GM12878 (cell line): ENCODE results near the gene SSBP3. TPM values are rescaled to one million over a fixed set of nuclear protein-coding genes. Genes with fewer than 3 reads are reported as not detected.

Experiments
- ATAC-seq: fragments of 200-7000 bp; cut with Tn5 transposase; 3 replicates; pipeline ENCODE4 v1.9.1; 2020; ENCODE audit warnings: mild to moderate bottlenecking, moderate library complexity
- BruUV-seq: library from RNA; stranded (reverse); fragments of 400-500 nt; replicated peaks from 2 replicates; lab custom pipeline; 2021; lab: Mats Ljungman, UMichigan
- CTCF ChIA-PET: fragments of 300-600 bp; sonication (Branson Sonifier 250); formaldehyde crosslinking; extraction: SDS; loops from one replicate; lab custom pipeline; 2021; ENCODE audit warnings: inconsistent platforms; lab: Yijun Ruan, JAX
- POLR2A ChIA-PET: fragments of 350-600 bp; formaldehyde crosslinking; extraction: SDS; loops from one replicate; lab custom pipeline; 2021; ENCODE audit warnings: inconsistent platforms; lab: Charles Lee
- RAD21 ChIA-PET: fragments of 300-600 bp; sonication (Branson Sonifier 250); formaldehyde crosslinking; loops from one replicate; lab custom pipeline; 2023; ENCODE audit warnings: antibody characterized with exemption; ENCODE audit not compliant: unreplicated experiment; lab: Charles Lee
- SMC1A ChIA-PET: fragments of 300-600 bp; sonication (Branson Sonifier 250); formaldehyde crosslinking; loops from one replicate; lab custom pipeline; 2023; ENCODE audit not compliant: unreplicated experiment, uncharacterized antibody; lab: Charles Lee
- DNase-seq: peaks from one replicate; pipeline ENCODE4 v3.0.0-alpha.2; 2011; ENCODE audit warnings: low read depth, low spot score
- FAIRE-seq: peaks from 3 replicates; lab custom pipeline; 2011; peaks lifted over from hg19 to GRCh38; lab: Jason Lieb, UNC
- H2AFZ ChIP-seq: 2 replicates; pipeline ENCODE4 v1.6.0; 2011; ENCODE audit warnings: low read depth, low read length, control low read depth; ENCODE audit not compliant: control insufficient read depth
- H3K27ac ChIP-seq: 2 replicates; pipeline ENCODE4 v1.5.1; 2011; ENCODE audit warnings: control low read depth; ENCODE audit not compliant: control insufficient read depth, insufficient read depth
- H3K27me3 ChIP-seq, 2 experiments: replicated peaks in 1 of 2; 2 replicates each; pipeline versions ENCODE4 v1.6.0 to v1.6.1; 2011; ENCODE audit warnings: low read length in 1 of 2; ENCODE audit not compliant: control insufficient read depth in 2 of 2, insufficient read depth in 2 of 2
- H3K36me3 ChIP-seq, 2 experiments: 2 replicates each; pipeline ENCODE4 v1.5.1; 2011; ENCODE audit warnings: low read length in 1 of 2; ENCODE audit not compliant: control insufficient read depth in 2 of 2, insufficient read depth in 2 of 2
- H3K4me1 ChIP-seq: 2 replicates; pipeline ENCODE4 v1.6.1; 2011; ENCODE audit warnings: mild to moderate bottlenecking, low read length, moderate library complexity, mixed read lengths; ENCODE audit not compliant: control insufficient read depth, insufficient read depth
- H3K4me2 ChIP-seq: 2 replicates; pipeline ENCODE4 v1.6.0; 2011; ENCODE audit warnings: control low read depth; ENCODE audit not compliant: control insufficient read depth, insufficient read depth
- H3K4me3 ChIP-seq: fragments of 200-600 bp; sonication (generic); 2 replicates; pipeline ENCODE4 v1.5.1; 2016
- H3K79me2 ChIP-seq: 2 replicates; pipeline ENCODE4 v1.6.0; 2011; ENCODE audit warnings: low read length; ENCODE audit not compliant: control insufficient read depth, insufficient read depth
- H3K9ac ChIP-seq: 2 replicates; pipeline ENCODE4 v1.8.0; 2011; ENCODE audit warnings: low read length, control low read depth, mixed read lengths; ENCODE audit not compliant: control insufficient read depth, insufficient read depth
- H3K9me3 ChIP-seq: replicated peaks from 3 replicates; pipeline ENCODE4 v1.5.1; 2011; ENCODE audit warnings: mild to moderate bottlenecking, low read length; ENCODE audit not compliant: control insufficient read depth, insufficient read depth
- H4K20me1 ChIP-seq: 2 replicates; pipeline ENCODE4 v1.6.0; 2011; ENCODE audit not compliant: control insufficient read depth, insufficient read depth
- BACH1 ChIP-seq: fragments of 450-650 bp; IDR thresholded peaks from 2 replicates; pipeline ENCODE4 v1.6.1; 2017; ENCODE audit warnings: mild to moderate bottlenecking, borderline replicate concordance
- HDAC6 ChIP-seq: fragments of 200-600 bp; sonication (generic); IDR thresholded peaks from one replicate; pipeline ENCODE4 v1.8.0; 2017; ENCODE audit warnings: antibody characterized with exemption; ENCODE audit not compliant: unreplicated experiment
- HDGF ChIP-seq: fragments of 450-650 bp; IDR thresholded peaks from 2 replicates; pipeline ENCODE4 v1.6.1; 2016; ENCODE audit warnings: antibody characterized with exemption
- IKZF2 ChIP-seq, 2 experiments: fragments of 450-650 bp; IDR thresholded peaks; 2 replicates each; pipeline ENCODE4 v1.6.1; 2017; ENCODE audit warnings: mild to moderate bottlenecking in 2 of 2, moderate library complexity in 2 of 2
- LARP7 ChIP-seq: fragments of 450-650 bp; IDR thresholded peaks from 2 replicates; pipeline ENCODE4 v1.6.1; 2017; ENCODE audit warnings: mild to moderate bottlenecking
- NR2F1 ChIP-seq: fragments of 450-650 bp; conservative IDR thresholded peaks from 2 replicates; pipeline ENCODE4 v1.6.1; 2017; ENCODE audit warnings: mild to moderate bottlenecking
- PKNOX1 ChIP-seq: fragments of 450-650 bp; IDR thresholded peaks from 2 replicates; pipeline ENCODE4 v1.6.1; 2016; ENCODE audit warnings: mild to moderate bottlenecking
- RAD51 ChIP-seq: fragments of 450-650 bp; IDR thresholded peaks from 2 replicates; pipeline ENCODE4 v1.6.1; 2016; ENCODE audit warnings: moderate library complexity, mild to moderate bottlenecking, inconsistent platforms
- RFX5 ChIP-seq: IDR thresholded peaks from 2 replicates; pipeline ENCODE4 v1.6.1; 2011; ENCODE audit warnings: low read depth, low read length, improper control_type of control experiment
- STAT3 ChIP-seq: IDR thresholded peaks from 2 replicates; pipeline ENCODE4 v1.6.1; 2011; ENCODE audit warnings: low read depth, low read length, improper control_type of control experiment
- ZNF217 ChIP-seq: fragments of 450-650 bp; IDR thresholded peaks from 2 replicates; pipeline ENCODE4 v1.6.1; 2017; ENCODE audit warnings: antibody characterized with exemption, mild to moderate bottlenecking
- WGBS: methylation state at CpG from one replicate; pipeline ENCODE4 v1.1.6; 2016; ENCODE audit warnings: low lambda C conversion rate; ENCODE audit not compliant: insufficient replicate concordance, insufficient coverage; ENCODE audit errors: missing lambda C conversion rate; 5-methylcytosine and 5-hydroxymethylcytosine counted together
- in situ Hi-C: fragments of 300-500 bp; cut with MboI; formaldehyde crosslinking; loops from 9 replicates; pipeline ENCODE4 v1.14.3; 2018; ENCODE audit warnings: mixed read lengths
- intact Hi-C: fragments of 100-400 bp; cut with micrococcal nuclease; formaldehyde crosslinking; loops from one replicate; pipeline ENCODE4 v1.14.2; 2022; ENCODE audit not compliant: unreplicated experiment
- polyA plus RNA-seq, 11 experiments: library from polyadenylated mRNA; depleted of rRNA in 4 of 11; unstranded in 6 of 11; stranded (reverse) in 5 of 11; fragments of >200 nt; fragmentation: Nextera tagmentation in 4 of 11; fragmentation: Illumina TruSeq in 1 of 11; extraction: Ambion mirVana in 4 of 11; extraction: Trizol in 1 of 11; gene quantifications; 1 replicate in 1 of 11; 2 replicates in 10 of 11; pipeline versions ENCODE4 v1.2.1 to v1.2.3, GENCODE V29; 2011 to 2016; ENCODE audit warnings: inconsistent platforms in 2 of 11, missing spikeins in 2 of 11, low read depth in 1 of 11
- total RNA-seq, 4 experiments: library from RNA; depleted of rRNA in 3 of 4; stranded (reverse); fragments of >200 nt in 3 of 4; fragmentation: Illumina TruSeq in 1 of 4; extraction: Trizol in 1 of 4; gene quantifications; 2 replicates each; pipeline versions ENCODE4 v1.2.1 to v1.2.3, GENCODE V29; 2013 to 2021

SSBP3 gene
- total and polyA plus RNA-seq, 10 of the 15 experiments (the other 5 are each of a cell fraction or from before 2014, with no cell fraction given), result 4.1 to 51.7 (median 17.1) TPM

GRCh38 chr1:54241364-54241763 lies 164.8 kb downstream of the SSBP3 start:
- no peak overlapping the region for H3K4me2 ChIP-seq
- ChIA-PET SMC1A (no interaction called here), POLR2A (no interaction called here), CTCF (no interaction called here), RAD21 (no interaction called here)
- no peaks in the 10 kb centered on the region for H3K27me3 ChIP-seq
- BruUV-seq, result no TSS peak
- no peak for TF ChIP-seq PKNOX1
- no peak for TF ChIP-seq HDGF
- no peak for TF ChIP-seq STAT3
- TF ChIP-seq BACH1, result no peak
- TF ChIP-seq NR2F1, result no peak
- TF ChIP-seq IKZF2 (IDR thresholded peaks at IDR 0.05), result no peak
- TF ChIP-seq ZNF217, result no peak
- TF ChIP-seq RAD51, result no peak
- no peak for TF ChIP-seq LARP7
- no peak for TF ChIP-seq HDAC6
- no peak for TF ChIP-seq RFX5
- intact Hi-C loops, result no loop called here
- FAIRE-seq (no peak), DNase-seq (no peak), ATAC-seq (no peak)
- H3K9ac ChIP-seq, result no peak overlapping the region
- H3K9me3 ChIP-seq, result no peaks in the 10 kb centered on the region
- H3K4me3 ChIP-seq, result no peak overlapping the region
- 69% methylated on average over 6 of the region's 6 CpGs for WGBS
- H3K79me2 ChIP-seq, result no peaks in the 10 kb centered on the region
- no peak overlapping the region for H3K27ac ChIP-seq
- H3K4me1 ChIP-seq, result no peaks in the 10 kb centered on the region
- H4K20me1 ChIP-seq, result no peaks in the 10 kb centered on the region
- H3K36me3 ChIP-seq, result peaks cover 8 to 10% of the 10 kb centered on the region in 2 experiments; a peak in 3 of 4 replicates
- in situ Hi-C loops, result no loop called here
- H2AFZ ChIP-seq, result no peak overlapping the region
